Amniotic stem cell (primary cell): Measurements from ENCODE around the gene MSMB.
A peak's percentile ranks its signal among the peaks of the same experiment; 100 is the strongest.
"Not testable (repeated sequence)": the region's sequence is repeated elsewhere in the genome, so short reads cannot be mapped to it uniquely, and the experiment has no call there.

Experiments
- DNase-seq: peaks from one replicate; lab custom pipeline; 2025; lab: John Stamatoyannopoulos, UW

MSMB gene

DNA sequence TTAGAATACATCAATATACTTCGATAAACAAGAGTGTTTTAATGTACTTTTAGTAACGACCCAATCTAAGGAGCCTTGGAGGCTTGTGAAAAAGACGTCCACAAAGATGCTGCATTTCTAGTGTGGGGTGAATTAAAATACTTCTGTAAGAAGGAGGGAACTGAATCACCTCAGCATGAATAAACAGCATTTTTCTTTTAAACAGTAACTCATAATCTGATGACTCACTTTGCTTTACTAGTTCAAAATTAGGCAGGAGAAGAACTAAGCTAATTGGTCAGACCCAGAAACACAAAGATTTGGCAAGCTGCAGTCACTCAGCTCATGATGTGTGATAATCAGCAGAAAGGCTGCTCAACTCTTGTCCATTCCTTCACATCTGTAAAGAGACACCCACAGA, 39.9 kb downstream of the MSMB start:
- DNase-seq = peak; percentile 11

DNA sequence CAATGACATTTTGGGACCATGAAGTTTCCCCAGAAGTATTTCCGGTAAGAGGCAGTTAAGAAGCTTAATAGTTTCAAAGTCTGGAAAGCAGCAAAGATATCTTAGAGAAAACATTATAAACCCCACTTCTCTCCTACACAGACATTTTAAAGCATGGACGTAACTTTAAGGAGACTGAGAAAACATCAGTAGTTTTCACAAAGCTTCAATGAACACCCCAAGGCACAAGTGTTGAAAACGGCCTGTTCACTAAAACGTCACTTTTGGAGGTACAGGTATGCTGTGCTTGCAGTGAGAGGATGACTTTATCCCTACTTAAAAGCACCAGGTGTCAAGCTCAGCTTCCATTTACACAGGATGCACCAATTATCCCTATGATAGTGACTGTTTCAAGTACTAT, 40.7 kb downstream of the MSMB start:
- DNase-seq = no peak

DNA sequence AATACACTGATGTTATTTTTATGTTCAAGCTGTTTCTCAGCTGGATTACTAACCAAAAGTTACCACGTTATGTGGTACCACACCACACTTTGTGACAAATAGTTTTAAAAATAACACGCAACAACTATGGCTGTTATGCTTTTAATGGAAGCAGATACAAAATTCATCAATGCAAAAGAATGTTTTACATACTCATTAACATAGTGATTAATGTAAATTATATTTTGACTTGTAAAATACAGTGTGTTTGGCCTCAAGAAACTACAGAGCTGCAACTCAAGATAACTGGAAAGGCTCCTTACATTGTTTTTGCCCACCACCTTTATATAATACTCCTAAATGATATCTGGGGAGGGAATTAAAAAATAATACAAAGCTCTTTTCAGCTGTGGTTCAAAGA, 41.1 kb downstream of the MSMB start:
- no peak for DNase-seq

DNA sequence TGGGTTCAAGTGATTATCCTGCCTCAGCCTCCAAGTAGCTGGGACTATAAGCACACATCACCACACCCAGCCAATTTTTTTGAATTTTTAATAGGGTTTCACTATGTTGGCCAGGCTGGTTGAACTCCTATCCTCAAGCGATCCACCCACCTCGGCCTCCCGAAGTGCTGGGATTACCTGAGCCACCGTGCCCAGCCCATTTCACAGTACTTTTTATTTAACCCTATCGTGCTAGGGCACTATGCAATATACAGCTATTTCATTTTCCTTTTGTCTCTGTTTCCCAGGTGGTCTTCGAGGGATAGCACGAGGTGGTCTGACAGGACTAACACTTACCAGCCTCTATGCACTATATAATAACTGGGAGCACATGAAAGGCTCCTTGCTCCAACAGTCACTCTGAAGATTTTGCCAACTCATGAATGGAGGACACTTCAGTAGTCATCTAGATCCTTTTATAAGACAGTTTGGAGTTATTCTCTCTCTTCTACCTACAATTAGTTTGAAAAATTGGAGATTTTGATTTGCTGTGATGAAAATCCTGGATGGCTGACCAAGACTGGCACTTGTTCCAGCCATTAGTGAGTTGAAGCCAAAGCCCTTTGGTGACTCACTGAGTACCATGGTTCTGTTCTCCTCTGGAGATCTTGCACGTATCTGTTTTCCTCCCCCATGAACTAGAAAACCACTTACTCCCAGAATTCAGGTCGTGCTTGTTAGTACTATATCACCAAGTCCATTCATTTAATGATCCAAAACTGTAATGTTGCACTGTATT, 43.0 kb downstream of the MSMB start:
- DNase-seq = no peak

DNA sequence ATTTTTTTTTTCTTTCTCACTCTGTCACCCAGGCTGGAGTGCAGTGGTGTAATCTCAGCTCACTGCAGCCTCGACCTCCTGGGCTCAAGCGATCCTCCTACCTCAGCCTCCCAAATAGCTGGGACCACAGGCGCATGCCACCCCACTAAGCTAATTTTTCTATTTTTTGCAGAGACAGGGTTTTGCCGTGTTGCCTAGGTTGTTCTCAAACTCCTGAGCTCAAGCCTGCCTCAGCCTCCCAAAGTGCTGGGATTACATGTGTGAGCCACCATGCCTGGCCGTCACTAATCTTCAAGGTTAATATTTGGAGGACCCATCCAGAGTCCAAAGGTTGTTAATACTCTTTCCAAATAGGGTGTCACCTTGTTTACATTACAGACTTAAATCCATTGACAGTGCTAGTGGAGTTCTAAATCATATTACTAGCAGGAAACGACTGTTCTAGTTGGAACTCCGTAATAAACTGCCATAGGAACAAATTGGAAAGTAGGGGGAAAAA, 43.8 kb downstream of the MSMB start:
- not testable (repeated sequence) for DNase-seq

DNA sequence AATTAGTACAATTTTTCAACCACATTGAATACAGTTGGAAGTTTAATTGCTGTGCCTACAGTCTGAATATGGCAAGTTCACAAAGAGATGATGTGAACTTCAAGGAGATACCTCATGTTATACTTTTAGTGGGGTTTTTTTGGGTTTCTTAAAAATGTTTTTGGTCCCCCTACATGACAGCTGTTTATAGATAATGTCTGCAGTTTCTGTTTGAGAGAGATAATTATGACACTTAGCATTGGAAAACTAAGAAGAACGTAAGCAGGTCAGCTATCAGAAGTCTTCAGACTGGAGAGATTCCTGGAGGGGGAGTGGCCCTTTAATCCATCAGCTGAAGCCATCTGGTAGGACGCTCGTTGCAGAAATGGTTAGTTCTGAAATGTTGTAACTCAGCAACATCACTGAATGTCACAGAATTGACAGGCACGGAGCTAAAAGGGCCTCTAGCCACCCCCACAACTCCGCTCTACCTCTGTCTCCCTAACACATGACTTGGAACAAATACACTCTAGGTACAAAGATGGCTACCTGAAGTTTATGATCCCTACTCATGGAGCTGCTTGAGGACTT, 44.8 kb downstream of the MSMB start:
- no peak for DNase-seq

DNA sequence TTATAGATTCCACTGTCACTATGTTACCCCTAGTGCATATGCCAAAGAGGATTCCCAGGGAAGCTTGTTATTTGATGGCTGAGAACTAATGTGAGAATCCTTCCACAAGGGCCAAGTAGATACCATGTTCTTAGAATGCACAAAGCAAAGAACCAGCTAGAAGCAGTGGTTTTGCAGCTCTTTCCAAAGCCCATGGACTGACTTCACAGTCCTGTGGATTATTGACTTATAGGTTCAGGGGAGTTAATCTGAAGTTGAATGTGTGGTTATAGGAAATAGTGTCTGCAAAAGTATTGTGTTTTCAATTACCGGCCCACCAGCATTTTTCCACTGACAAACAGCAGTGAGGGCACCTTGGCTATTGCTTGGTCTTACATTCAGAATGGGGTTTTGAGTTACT, 45.5 kb downstream of the MSMB start:
- DNase-seq = no peak

DNA sequence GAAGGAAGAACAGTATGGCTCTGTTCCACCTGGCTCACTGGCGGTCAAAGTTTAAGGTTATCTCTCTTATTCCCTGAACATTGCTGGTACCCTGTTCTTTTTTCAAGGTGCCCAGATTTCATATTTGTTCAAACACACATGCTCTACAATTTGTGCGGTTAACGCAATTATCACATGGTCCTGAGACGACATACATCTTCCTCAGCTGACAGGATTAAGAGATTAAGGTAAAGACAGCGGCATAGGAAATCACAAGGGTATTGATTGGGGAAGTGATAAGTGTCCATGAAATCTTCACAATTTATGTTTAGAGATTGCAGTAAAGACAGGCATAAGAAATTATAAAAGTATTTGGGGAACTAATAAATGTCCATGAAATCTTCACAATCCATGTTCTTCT, 46.1 kb downstream of the MSMB start:
- DNase-seq = not testable (repeated sequence)

DNA sequence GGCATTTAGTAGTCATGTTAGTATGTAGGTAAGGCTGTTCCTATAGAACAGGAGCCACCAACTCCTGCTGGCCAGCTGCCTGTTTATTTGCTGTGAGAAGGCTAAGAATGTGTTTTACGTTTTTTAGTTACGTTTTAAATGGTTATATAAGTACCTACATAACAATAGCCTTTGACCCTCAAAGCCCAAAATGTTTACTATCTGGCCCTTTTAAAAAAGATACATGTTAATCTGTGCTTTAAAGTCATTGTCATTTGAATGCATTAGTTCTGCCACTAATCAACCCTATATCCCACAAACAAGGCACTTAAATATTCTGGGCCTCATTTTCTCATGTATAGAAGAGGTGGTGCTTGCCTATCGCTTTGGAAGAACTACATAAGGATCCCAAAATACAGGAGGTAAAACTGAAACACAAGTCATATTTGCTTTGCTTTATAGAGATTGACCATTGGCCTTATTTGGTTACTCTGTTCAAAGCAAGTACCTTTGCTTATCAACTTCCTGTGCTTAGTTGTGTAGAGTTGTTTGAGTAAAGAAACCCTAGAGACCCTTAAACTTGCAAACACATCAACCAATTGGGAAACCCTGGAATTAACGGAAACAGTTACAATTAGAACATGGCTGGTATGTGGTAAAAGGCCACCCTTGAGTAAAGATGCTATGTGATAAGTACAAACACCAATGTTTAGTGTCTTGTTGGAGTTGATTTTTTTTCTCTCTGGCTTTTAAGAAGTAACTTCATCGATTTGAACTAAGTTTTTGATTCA, 47.9 kb downstream of the MSMB start:
- no peak for DNase-seq

DNA sequence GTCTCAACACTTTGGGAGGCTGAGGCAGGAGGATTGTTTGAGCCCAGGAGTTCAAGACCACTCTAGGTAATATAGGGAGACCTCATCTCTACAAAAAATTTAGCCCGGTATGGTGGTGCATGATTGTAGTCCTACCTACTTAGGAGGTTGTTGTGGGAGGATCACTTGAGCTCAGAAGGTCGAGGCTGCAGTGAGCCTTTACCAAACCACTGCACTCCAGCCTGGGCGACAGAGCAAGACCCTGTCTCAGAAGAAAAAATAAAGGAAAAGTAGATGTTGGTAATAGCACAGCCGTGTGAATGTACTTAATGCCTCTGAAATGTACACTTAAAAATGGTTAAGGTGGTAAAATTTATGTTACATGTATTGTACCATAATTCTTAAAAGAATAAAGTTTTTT, 48.5 kb downstream of the MSMB start:
- no peak for DNase-seq

DNA sequence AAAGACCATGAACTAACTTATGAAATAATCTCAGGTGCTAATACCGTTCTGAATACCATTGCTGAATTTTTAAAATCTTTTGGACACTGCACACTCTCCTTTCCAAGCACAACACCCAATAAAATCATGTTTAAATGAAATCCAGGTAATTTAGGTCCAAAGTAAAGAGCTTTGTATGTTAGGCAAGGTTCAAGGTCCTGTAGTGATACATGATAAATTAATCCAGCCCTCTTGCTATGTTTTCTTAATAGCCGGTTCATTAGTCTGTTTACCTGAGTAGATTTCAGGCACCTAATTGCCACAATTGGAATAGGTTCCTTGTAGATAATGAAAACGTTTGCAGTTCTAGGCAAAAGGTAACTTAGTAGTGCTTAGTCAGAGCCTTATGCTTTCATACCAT, 60.5 kb downstream of the MSMB start:
- not testable (repeated sequence) for DNase-seq

DNA sequence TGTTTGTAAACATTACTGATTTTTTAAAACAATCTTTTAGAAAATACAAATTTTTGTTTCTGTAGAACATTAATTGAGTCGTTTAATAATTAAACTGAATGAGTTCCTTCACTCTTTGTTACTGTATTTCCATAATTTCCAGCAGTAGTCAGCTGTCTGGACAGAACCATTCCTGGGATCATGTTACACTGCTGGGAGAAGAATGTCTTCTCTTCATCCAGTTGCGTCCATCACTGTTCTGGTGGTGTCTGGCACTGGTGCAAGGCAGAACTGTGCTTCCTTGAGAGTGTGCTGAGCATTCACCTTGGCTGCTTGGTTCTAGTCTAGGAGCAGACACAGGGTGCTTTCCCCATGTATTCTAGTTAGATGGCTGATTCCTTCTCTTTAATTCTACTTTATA, 61.6 kb downstream of the MSMB start:
- DNase-seq = not testable (repeated sequence)

DNA sequence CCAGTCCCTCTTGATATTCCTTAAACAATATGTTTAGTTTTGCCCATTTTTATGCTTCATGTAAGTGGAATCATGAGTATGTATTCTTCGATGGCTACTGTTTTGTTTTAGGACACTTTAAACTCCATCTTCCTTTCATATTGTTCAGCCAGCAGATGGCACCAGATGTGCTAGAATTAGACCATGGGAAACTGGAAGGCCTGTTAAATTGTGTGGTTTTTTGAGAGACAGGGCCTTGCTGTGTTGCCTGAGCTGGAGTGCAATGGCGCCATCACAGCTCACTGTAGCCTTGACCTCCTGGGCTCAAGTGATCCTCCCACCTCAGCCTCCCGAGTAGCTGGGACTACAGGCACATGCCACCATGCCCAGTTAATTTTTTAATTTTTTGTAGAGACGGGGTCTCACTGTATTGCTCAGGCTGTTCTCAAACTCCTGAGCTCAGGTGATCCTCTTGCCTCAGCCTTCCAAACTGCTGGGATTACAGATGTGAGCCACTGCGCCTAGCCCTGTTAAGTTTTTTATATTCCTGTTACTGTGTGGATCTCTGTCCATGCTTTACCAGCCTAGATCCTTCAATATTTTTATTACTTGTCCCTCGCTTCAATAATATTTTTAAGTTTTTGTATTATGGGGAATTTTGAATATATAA, 62.4 kb downstream of the MSMB start:
- DNase-seq = not testable (repeated sequence)
